Neural crest cell (in vitro differentiated cells): Measurements from ENCODE around the gene SPATS2L. TPM values are rescaled to one million over a fixed set of nuclear protein-coding genes. Genes with fewer than 3 reads are reported as not detected.

ENCODE experiments used
- DNase-seq: peaks from one replicate; pipeline ENCODE4 v3.0.0; 2021; ENCODE audit warnings: low read depth, mixed read lengths, low spot score
- H3K27ac Mint-ChIP-seq: one replicate; pipeline ENCODE4 v1.8.0; 2021; ENCODE audit warnings: mild to moderate bottlenecking, mixed read lengths; ENCODE audit not compliant: unreplicated experiment
- H3K27me3 Mint-ChIP-seq: 2 replicates; pipeline ENCODE4 v1.8.0; 2021; ENCODE audit warnings: low read depth, mild to moderate bottlenecking, mixed read lengths
- H3K36me3 Mint-ChIP-seq: 2 replicates; pipeline ENCODE4 v1.8.0; 2021; ENCODE audit warnings: low read depth, mild to moderate bottlenecking, mixed read lengths
- H3K4me1 Mint-ChIP-seq: 2 replicates; pipeline ENCODE4 v1.8.0; 2021; ENCODE audit warnings: mixed read lengths
- H3K4me3 Mint-ChIP-seq: one replicate; pipeline ENCODE4 v1.8.0; 2021; ENCODE audit warnings: mild to moderate bottlenecking, mixed read lengths
- H3K9me3 Mint-ChIP-seq: 2 replicates; pipeline ENCODE4 v1.8.0; 2021; ENCODE audit warnings: mixed read lengths
- CTCF ChIP-seq: fragments of 200-600 bp; sonication (generic); conservative IDR thresholded peaks from 2 replicates; pipeline ENCODE4 v1.5.0; 2021; ENCODE audit warnings: antibody characterized with exemption, mild to moderate bottlenecking
- total RNA-seq: library from RNA; stranded (reverse); gene quantifications from 2 replicates; pipeline ENCODE4 v1.2.1, GENCODE V29; 2021

The SPATS2L gene
- total RNA-seq, 1 donor from 2014 or later, result 24.9 TPM

DNA sequence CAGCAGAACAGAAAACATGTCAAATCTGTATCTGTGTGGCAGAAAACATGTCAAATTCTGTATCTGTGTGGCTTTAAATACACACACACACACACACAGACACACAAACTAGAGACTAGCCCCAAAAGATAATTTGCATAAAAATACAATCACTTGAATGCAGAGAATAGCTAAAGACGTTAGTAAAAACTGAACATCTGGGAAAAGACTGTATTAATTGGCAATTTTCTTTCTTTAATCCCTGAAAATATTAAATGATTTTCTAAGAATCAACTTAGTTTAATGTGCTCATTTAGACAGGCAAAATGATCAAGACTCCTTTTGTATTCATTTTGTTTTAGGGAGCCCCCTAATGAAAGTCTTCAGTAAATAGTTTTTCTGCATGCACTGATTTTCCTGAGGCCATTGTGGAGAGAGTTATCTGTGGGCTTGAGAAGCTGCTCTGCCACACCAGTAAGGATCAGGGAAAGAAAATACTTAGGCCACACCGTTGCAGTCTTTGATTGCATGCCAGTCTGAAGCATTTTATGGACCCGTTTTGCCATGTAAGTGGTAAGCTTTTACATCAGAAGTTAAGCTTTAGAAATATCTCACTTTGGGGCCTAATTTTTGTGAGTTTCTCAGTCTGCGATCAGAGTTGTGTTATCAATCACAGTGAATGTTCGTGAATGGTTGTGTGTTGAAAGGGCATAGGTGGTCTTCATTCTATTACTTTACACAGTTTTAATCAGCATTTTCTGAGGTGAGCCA lies 2.2 kb downstream of the SPATS2L start:
- Mint-ChIP-seq H3K9me3 (no peaks in the 10 kb centered on the region), H3K4me1 (peaks cover 40% of the 10 kb centered on the region), H3K4me3 (peak overlapping the region; percentile 90), H3K27me3 (no peaks in the 10 kb centered on the region), H3K27ac (no peak overlapping the region), H3K36me3 (no peaks in the 10 kb centered on the region)
- DNase-seq, result no peak
- TF ChIP-seq CTCF, result no peak

DNA sequence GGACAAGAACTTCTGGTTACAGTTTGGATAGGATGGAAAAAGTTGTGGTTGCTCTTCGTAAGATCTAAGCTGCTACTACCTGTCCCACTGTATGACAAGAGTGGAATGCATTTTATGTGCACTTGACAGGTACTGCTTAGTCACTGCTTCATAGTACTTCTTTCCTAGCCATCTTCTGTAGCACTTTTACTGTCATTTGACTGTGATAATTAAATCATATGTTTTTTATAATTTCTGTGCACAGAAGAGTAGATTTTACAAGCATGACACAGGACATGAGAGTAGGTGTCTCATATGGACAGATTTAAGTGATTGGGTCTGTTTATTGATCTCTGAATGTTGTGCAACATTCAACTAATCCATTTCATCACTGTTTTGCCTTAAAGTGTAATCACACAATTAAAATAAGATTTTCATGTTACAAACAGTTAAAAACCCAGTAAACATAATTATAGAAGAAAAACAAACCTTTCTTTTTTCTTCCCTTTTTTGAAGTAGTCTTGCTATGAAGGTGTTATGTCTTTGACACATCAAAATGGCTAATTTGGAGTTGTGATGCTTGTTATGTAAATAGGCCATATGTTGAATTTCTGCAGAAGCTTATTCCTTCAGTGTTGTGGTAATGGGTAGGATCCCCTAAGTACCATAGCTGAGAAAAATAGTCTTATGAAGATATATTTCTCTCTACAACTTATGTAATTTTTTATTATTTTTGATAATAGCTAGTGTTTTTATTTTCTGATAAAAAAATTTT lies 3.0 kb downstream of the SPATS2L start:
- Mint-ChIP-seq H3K4me3 (peak overlapping the region; percentile 90), H3K27ac (no peak overlapping the region), H3K27me3 (no peaks in the 10 kb centered on the region), H3K4me1 (peaks cover 40% of the 10 kb centered on the region), H3K9me3 (no peaks in the 10 kb centered on the region), H3K36me3 (no peaks in the 10 kb centered on the region)
- TF ChIP-seq CTCF, result no peak
- no peak for DNase-seq

GRCh38 chr2:200310545-200310971 lies 4.1 kb downstream of the SPATS2L start:
- DNase-seq, result no peak
- H3K9me3 Mint-ChIP-seq, result no peaks in the 10 kb centered on the region
- TF ChIP-seq CTCF, result no peak
- peak overlapping the region; percentile 20 for H3K4me3 Mint-ChIP-seq
- no peaks in the 10 kb centered on the region for H3K27me3 Mint-ChIP-seq
- peaks cover 38% of the 10 kb centered on the region for H3K4me1 Mint-ChIP-seq
- H3K27ac Mint-ChIP-seq, result no peak overlapping the region
- H3K36me3 Mint-ChIP-seq, result no peaks in the 10 kb centered on the region

- no peaks in the 10 kb centered on the region for H3K36me3 Mint-ChIP-seq
- H3K27ac Mint-ChIP-seq, result no peak overlapping the region
- H3K9me3 Mint-ChIP-seq, result no peaks in the 10 kb centered on the region
- no peak for DNase-seq
- peaks cover 32% of the 10 kb centered on the region for H3K4me1 Mint-ChIP-seq
- TF ChIP-seq CTCF, result no peak
- H3K4me3 Mint-ChIP-seq, result no peak overlapping the region
- H3K27me3 Mint-ChIP-seq, result no peaks in the 10 kb centered on the region
Observed at GRCh38 chr2:200311139-200311538, 4.6 kb downstream of the SPATS2L start.

DNA sequence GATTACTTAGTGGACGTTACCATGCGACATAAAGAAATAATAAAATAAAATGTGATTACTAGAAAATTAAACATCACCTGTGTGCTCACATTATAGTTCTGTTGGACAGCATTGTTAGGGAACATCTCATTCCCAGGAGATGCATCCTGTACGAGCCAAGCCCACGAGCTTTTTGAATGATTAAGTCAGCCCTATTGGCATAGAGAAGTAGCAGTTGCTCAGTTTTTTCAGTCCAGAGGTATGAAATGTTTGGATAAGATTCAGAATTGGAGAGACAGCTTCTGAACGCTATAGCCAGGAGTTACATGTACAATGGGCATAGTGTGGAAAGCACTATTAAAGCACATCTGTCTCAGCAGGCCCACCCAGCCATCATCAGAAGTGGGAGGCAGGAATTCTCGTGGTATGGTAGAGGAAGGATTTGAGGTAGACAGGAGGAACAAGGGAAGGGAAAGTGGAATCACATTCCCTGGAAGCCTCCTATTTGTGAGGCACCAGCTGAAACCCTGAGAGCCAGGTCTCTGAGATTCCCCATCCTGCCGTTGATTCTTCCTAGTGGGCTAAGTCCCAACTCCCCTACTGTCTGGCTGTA lies 8.6 kb downstream of the SPATS2L start:
- Mint-ChIP-seq H3K27ac (no peak overlapping the region), H3K27me3 (no peaks in the 10 kb centered on the region), H3K36me3 (peaks cover 2% of the 10 kb centered on the region), H3K9me3 (no peaks in the 10 kb centered on the region), H3K4me1 (peaks cover 44% of the 10 kb centered on the region), H3K4me3 (no peak overlapping the region)
- no peak for TF ChIP-seq CTCF
- DNase-seq, result no peak
